KOPT-K1 (cell line): ENCODE measurements around the gene IL13.
A peak's percentile ranks its signal among the peaks of the same experiment; 100 is the strongest.

ENCODE experiments used
- H3K27ac ChIP-seq: fragments of 200-600 bp; sonication (generic); 2 replicates; pipeline ENCODE4 v1.5.1; 2016; ENCODE audit warnings: antibody characterized with exemption, mild to moderate bottlenecking, low read depth, low read length; ENCODE audit not compliant: poor library complexity, severe bottlenecking
- H3K36me3 ChIP-seq: fragments of 200-600 bp; sonication (generic); 2 replicates; pipeline ENCODE4 v1.5.1; 2017; ENCODE audit warnings: antibody characterized with exemption, mild to moderate bottlenecking, low read length, moderate library complexity; ENCODE audit not compliant: insufficient read depth
- H3K9me3 ChIP-seq: fragments of 200-600 bp; sonication (generic); 2 replicates; pipeline ENCODE4 v1.5.1; 2017; ENCODE audit warnings: antibody characterized with exemption, low read length, mild to moderate bottlenecking; ENCODE audit not compliant: insufficient read depth, poor library complexity, severe bottlenecking

Gene IL13

GRCh38 chr5:132663771-132664695 is 6.1 kb downstream of the IL13 start:
- Histone ChIP-seq H3K9me3 (no peaks in the 10 kb centered on the region), H3K36me3 (no peaks in the 10 kb centered on the region), H3K27ac (peak overlapping the region; percentile 46)

DNA sequence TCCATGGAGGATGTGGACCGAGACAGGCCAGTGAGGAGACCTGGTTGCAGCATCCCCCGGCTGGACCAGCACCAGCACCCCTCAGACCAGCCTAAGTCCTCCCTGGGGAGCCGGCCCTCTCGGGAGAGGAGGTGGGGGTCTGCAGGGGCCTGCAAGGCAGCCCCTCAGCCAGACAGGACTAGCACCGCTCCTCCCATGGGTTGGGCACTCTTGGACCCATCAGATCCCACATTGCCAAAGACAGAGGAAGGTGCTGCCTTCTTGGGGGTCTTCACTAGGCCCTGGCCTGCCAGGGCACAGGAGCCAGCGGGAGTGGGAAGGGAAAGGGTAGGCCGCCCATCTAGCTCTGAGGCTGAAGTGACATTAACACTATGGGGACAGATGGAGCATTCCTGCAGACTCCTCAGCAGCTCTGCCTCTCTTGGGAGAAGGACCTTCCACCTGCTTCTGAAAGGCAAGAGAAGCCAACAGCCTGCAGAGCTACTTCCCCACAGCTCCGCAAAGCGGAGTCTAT is 6.8 kb downstream of the IL13 start:
- no peaks in the 10 kb centered on the region for H3K36me3 ChIP-seq
- H3K27ac ChIP-seq, result no peak overlapping the region

GRCh38 chr5:132665574-132666080 is 7.7 kb downstream of the IL13 start:
- Histone ChIP-seq H3K9me3 (no peaks in the 10 kb centered on the region), H3K27ac (no peak overlapping the region), H3K36me3 (no peaks in the 10 kb centered on the region)

More for the DNA sequence above, 6.8 kb downstream of the IL13 start:
- H3K9me3 ChIP-seq, result no peaks in the 10 kb centered on the region

GRCh38 chr5:132666310-132667123 is 8.5 kb downstream of the IL13 start:
- no peaks in the 10 kb centered on the region for H3K9me3 ChIP-seq
- H3K27ac ChIP-seq, result peak overlapping the region; percentile 45
- no peaks in the 10 kb centered on the region for H3K36me3 ChIP-seq

- Histone ChIP-seq H3K36me3 (no peaks in the 10 kb centered on the region), H3K9me3 (no peaks in the 10 kb centered on the region)
These were observed 9.3 kb downstream of the IL13 start for GRCh38 chr5:132667309-132667708.

GRCh38 chr5:132667761-132668705 is 10.1 kb downstream of the IL13 start:
- Histone ChIP-seq H3K27ac (peak overlapping the region; percentile 45), H3K36me3 (no peaks in the 10 kb centered on the region), H3K9me3 (no peaks in the 10 kb centered on the region)

More at GRCh38 chr5:132667309-132667708, 9.3 kb downstream of the IL13 start:
- peak overlapping the region; percentile 45 for H3K27ac ChIP-seq

GRCh38 chr5:132668706-132669454 is 10.9 kb downstream of the IL13 start:
- no peaks in the 10 kb centered on the region for H3K9me3 ChIP-seq
- H3K27ac ChIP-seq, result no peak overlapping the region
- no peaks in the 10 kb centered on the region for H3K36me3 ChIP-seq

DNA sequence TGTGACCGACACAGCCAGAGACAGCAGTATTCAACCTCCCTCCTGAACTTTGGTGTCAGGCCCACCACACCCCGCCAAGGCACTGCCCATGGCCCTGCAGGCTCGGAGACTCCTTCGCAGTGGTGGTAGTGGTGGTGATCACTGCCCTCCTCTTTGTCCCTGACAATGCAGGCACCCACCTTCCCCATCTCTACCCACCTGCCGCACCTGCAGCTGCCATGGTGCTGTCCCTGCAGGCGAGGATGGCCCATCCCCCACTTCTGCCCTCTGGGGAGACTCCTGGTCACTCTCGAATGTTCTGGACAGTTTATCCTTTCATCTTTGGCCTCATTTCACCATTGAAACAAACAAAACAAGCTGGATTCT is 11.5 kb downstream of the IL13 start:
- Histone ChIP-seq H3K36me3 (no peaks in the 10 kb centered on the region), H3K9me3 (no peaks in the 10 kb centered on the region), H3K27ac (no peak overlapping the region)

DNA sequence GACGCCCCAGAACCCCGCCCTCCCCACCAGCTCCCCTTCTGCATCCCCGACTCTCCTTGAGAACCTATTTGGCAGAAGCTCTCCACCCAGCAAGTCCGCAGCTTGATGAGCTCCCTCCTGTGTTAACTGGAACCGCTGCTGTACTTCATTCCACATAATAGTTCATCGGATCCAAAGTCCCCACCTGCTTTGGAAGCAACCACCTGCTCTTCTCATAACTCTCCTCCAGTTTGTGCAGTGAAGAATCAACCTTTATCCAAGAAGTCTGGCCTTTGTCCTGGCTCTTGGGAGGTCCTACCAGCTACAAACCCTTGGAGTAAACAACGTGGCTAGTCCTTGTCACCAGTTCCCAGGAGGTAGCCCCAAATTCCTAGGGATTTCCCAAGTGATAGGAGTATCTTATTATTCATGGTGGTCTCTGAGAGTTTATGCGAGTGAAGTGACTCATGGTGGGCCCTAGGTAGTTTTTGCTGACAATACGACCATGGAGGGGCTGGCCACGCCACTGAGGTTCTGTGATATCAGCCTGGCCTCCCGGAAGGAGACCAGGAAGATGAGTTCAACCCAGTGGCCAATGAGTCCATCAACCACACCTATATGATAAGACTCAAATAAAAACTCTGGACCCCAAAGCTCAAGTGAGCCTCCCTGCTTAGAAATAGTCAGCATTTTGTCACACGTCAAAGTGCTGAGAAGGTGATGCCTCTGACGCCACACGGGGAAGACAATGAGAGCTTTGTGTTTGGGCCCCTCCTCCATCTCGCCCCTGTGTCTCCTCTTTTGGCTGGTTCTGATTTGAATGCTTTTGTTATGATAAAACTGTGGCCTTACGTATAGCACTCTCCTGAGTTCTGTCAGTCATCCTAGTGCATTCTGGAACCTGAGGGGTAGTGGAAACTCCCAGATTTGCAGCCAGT is 12.3 kb downstream of the IL13 start:
- Histone ChIP-seq H3K27ac (no peak overlapping the region), H3K9me3 (no peaks in the 10 kb centered on the region), H3K36me3 (no peaks in the 10 kb centered on the region)

- Histone ChIP-seq H3K27ac (no peak overlapping the region), H3K9me3 (no peaks in the 10 kb centered on the region), H3K36me3 (no peaks in the 10 kb centered on the region)
These were observed 13.0 kb downstream of the IL13 start for GRCh38 chr5:132671000-132671399.

DNA sequence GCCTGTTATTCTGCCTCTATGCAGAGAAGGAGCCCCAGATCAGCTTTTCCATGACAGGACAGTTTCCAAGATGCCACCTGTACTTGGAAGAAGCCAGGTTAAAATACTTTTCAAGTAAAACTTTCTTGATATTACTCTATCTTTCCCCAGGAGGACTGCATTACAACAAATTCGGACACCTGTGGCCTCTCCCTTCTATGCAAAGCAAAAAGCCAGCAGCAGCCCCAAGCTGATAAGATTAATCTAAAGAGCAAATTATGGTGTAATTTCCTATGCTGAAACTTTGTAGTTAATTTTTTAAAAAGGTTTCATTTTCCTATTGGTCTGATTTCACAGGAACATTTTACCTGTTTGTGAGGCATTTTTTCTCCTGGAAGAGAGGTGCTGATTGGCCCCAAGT is 15.5 kb downstream of the IL13 start:
- H3K9me3 ChIP-seq, result no peaks in the 10 kb centered on the region
- peak overlapping the region; percentile 75 for H3K27ac ChIP-seq

GRCh38 chr5:132673939-132674630 is 16.1 kb downstream of the IL13 start, which contains the start of gene IL4:
Gene IL4, plus strand, starts transcription at chr5:132673989. Its CDS starts 62 bp downstream, at chr5:132674051.
- H3K9me3 ChIP-seq, result no peaks in the 10 kb centered on the region
- no peaks in the 10 kb centered on the region; the same call in 1 of the 2 replicates for H3K36me3 ChIP-seq
- H3K27ac ChIP-seq, result peak within 1 kb of the TSS; percentile 75

More for the DNA sequence above, 15.5 kb downstream of the IL13 start:
- H3K36me3 ChIP-seq, result no peaks in the 10 kb centered on the region
